Hepatocyte (in vitro differentiated cells): ENCODE measurements around the gene FMO1. TPM values are rescaled to one million over a fixed set of nuclear protein-coding genes. Genes with fewer than 3 reads are reported as not detected.

Experiments
- DNase-seq: peaks from one replicate; pipeline ENCODE4 v3.0.0-alpha.2; 2016; ENCODE audit warnings: low spot score
- H2AFZ ChIP-seq: fragments of 200-600 bp; sonication (generic); 2 replicates; pipeline ENCODE4 v1.6.0; 2016; ENCODE audit warnings: antibody characterized with exemption, mild to moderate bottlenecking
- H3K27ac ChIP-seq: fragments of 200-600 bp; sonication (generic); 2 replicates; pipeline ENCODE4 v1.5.1; 2016; ENCODE audit warnings: mild to moderate bottlenecking
- H3K27me3 ChIP-seq: fragments of 200-600 bp; sonication (generic); 2 replicates; pipeline ENCODE4 v1.6.1; 2016
- H3K36me3 ChIP-seq: fragments of 200-600 bp; sonication (generic); replicated peaks from 2 replicates; pipeline ENCODE4 v1.5.1; 2016; ENCODE audit warnings: low read depth; ENCODE audit not compliant: insufficient read depth
- H3K4me1 ChIP-seq: fragments of 200-600 bp; sonication (generic); 2 replicates; pipeline ENCODE4 v1.5.1; 2016; ENCODE audit warnings: mild to moderate bottlenecking, moderate library complexity; ENCODE audit not compliant: insufficient read depth
- H3K4me2 ChIP-seq: fragments of 200-600 bp; sonication (generic); 2 replicates; pipeline ENCODE4 v1.6.0; 2016
- H3K4me3 ChIP-seq: fragments of 200-600 bp; sonication (generic); 2 replicates; pipeline ENCODE4 v1.5.1; 2016; ENCODE audit warnings: mild to moderate bottlenecking
- H3K79me2 ChIP-seq: fragments of 200-600 bp; sonication (generic); 2 replicates; pipeline ENCODE4 v1.6.0; 2017; ENCODE audit warnings: mild to moderate bottlenecking
- H3K9me2 ChIP-seq: fragments of 200-600 bp; sonication (generic); replicated peaks from 2 replicates; pipeline ENCODE4 v1.6.0; 2017; ENCODE audit warnings: mild to moderate bottlenecking; ENCODE audit not compliant: insufficient read depth
- H3K9me3 ChIP-seq: fragments of 200-600 bp; sonication (generic); 2 replicates; pipeline ENCODE4 v1.5.1; 2016; ENCODE audit warnings: low read depth, mild to moderate bottlenecking
- H4K20me1 ChIP-seq: fragments of 200-600 bp; sonication (generic); 2 replicates; pipeline ENCODE4 v1.6.0; 2016; ENCODE audit warnings: mild to moderate bottlenecking; ENCODE audit not compliant: insufficient read depth, poor library complexity, severe bottlenecking
- EZH2 ChIP-seq: fragments of 200-600 bp; sonication (generic); IDR thresholded peaks from 2 replicates; pipeline ENCODE4 v1.6.1; 2016; ENCODE audit warnings: antibody characterized with exemption, mild to moderate bottlenecking, borderline replicate concordance
- EZH2phosphoT487 ChIP-seq: fragments of 200-600 bp; sonication (generic); IDR thresholded peaks from one replicate; pipeline ENCODE4 v1.6.1; 2018; ENCODE audit warnings: antibody characterized with exemption, mild to moderate bottlenecking, low read depth, moderate library complexity; ENCODE audit not compliant: unreplicated experiment, severe bottlenecking
- WGBS: methylation state at CpG from one replicate; pipeline ENCODE4 v1.1.6; 2016; ENCODE audit warnings: low lambda C conversion rate; ENCODE audit errors: missing lambda C conversion rate; 5-methylcytosine and 5-hydroxymethylcytosine counted together
- polyA plus RNA-seq: library from polyadenylated mRNA; unstranded; fragments of >200 nt; fragmentation: Nextera tagmentation; extraction: Ambion mirVana; gene quantifications from 2 replicates; pipeline ENCODE4 v1.2.1, GENCODE V29; 2016
- total RNA-seq: library from RNA; depleted of rRNA; stranded (reverse); fragments of >200 nt; gene quantifications from 2 replicates; pipeline ENCODE4 v1.2.3, GENCODE V29; 2014
- TF ChIP-seq, protein P1 (sequence below): fragments of 200-600 bp; sonication (generic); IDR thresholded peaks from 2 replicates; pipeline ENCODE4 v1.5.1; 2016; ENCODE audit warnings: antibody characterized with exemption, mild to moderate bottlenecking; ENCODE audit not compliant: poor library complexity

Gene FMO1
- total and polyA plus RNA-seq, 2 experiments from 2014 or later = 51.2 to 79.6 TPM

GRCh38 chr1:171251952-171252300 lies 3.6 kb downstream of the FMO1 start:
- DNase-seq = no peak
- Histone ChIP-seq H3K4me2 (peak overlapping the region; percentile 97), H3K27ac (no peak overlapping the region), H3K9me2 (no peaks in the 10 kb centered on the region), H3K4me1 (peaks cover 30% of the 10 kb centered on the region), H3K79me2 (peaks cover 7% of the 10 kb centered on the region), H3K9me3 (no peaks in the 10 kb centered on the region), H4K20me1 (no peaks in the 10 kb centered on the region), H3K36me3 (no peaks in the 10 kb centered on the region), H3K4me3 (no peak overlapping the region), H3K27me3 (no peaks in the 10 kb centered on the region), H2AFZ (no peak overlapping the region)
- TF ChIP-seq EZH2 (no peak), EZH2phosphoT487 (no peak)
- TF ChIP-seq, protein P1, sequence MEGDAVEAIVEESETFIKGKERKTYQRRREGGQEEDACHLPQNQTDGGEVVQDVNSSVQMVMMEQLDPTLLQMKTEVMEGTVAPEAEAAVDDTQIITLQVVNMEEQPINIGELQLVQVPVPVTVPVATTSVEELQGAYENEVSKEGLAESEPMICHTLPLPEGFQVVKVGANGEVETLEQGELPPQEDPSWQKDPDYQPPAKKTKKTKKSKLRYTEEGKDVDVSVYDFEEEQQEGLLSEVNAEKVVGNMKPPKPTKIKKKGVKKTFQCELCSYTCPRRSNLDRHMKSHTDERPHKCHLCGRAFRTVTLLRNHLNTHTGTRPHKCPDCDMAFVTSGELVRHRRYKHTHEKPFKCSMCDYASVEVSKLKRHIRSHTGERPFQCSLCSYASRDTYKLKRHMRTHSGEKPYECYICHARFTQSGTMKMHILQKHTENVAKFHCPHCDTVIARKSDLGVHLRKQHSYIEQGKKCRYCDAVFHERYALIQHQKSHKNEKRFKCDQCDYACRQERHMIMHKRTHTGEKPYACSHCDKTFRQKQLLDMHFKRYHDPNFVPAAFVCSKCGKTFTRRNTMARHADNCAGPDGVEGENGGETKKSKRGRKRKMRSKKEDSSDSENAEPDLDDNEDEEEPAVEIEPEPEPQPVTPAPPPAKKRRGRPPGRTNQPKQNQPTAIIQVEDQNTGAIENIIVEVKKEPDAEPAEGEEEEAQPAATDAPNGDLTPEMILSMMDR = no peak
- 52% methylated on average over 6 of the region's 6 CpGs for WGBS

- WGBS = 89% methylated on average over 5 of the region's 5 CpGs
- no peaks in the 10 kb centered on the region for H3K36me3 ChIP-seq
- no peak overlapping the region for H3K27ac ChIP-seq
- no peaks in the 10 kb centered on the region for H3K27me3 ChIP-seq
- TF ChIP-seq EZH2phosphoT487 (no peak), EZH2 (no peak)
- TF ChIP-seq, protein P1 = no peak
- H3K4me1 ChIP-seq = peaks cover 33% of the 10 kb centered on the region
- H3K9me2 ChIP-seq = no peaks in the 10 kb centered on the region
- no peak for DNase-seq
- no peaks in the 10 kb centered on the region for H4K20me1 ChIP-seq
- no peak overlapping the region for H2AFZ ChIP-seq
- peaks cover 7% of the 10 kb centered on the region for H3K79me2 ChIP-seq
- no peak overlapping the region for H3K4me2 ChIP-seq
- H3K9me3 ChIP-seq = no peaks in the 10 kb centered on the region
- no peak overlapping the region for H3K4me3 ChIP-seq
These were observed 4.2 kb downstream of the FMO1 start for GRCh38 chr1:171252482-171252881.

- H4K20me1 ChIP-seq = no peaks in the 10 kb centered on the region
- H3K27me3 ChIP-seq = no peaks in the 10 kb centered on the region
- WGBS = 60% methylated on average over 4 of the region's 4 CpGs
- H3K4me3 ChIP-seq = no peak overlapping the region
- DNase-seq = no peak
- TF ChIP-seq EZH2 = no peak
- TF ChIP-seq, protein P1 = no peak
- H3K27ac ChIP-seq = peak overlapping the region; percentile 87
- peaks cover 4% of the 10 kb centered on the region for H3K79me2 ChIP-seq
- H3K4me2 ChIP-seq = peak overlapping the region; percentile 58
- H2AFZ ChIP-seq = no peak overlapping the region
- H3K9me2 ChIP-seq = no peaks in the 10 kb centered on the region
- no peaks in the 10 kb centered on the region for H3K36me3 ChIP-seq
- H3K9me3 ChIP-seq = no peaks in the 10 kb centered on the region
- peaks cover 51% of the 10 kb centered on the region for H3K4me1 ChIP-seq
These were observed 6.6 kb downstream of the FMO1 start for GRCh38 chr1:171254859-171255258.
